ENCODE measurements around the gene KCNK7. TPM values are rescaled to one million over a fixed set of nuclear protein-coding genes. Genes with fewer than 3 reads are reported as not detected.
A peak's percentile ranks its signal among the peaks of the same experiment; 100 is the strongest.

KCNK7 gene
- total RNA-seq, 1 donor from 2014 or later: 1.1 TPM

GRCh38 chr11:65574811-65575567, 20.6 kb downstream of the KCNK7 start:
- Mint-ChIP-seq H3K9me3 (no peaks in the 10 kb centered on the region), H3K27ac (peak overlapping the region; percentile 93), H3K27me3 (no peaks in the 10 kb centered on the region), H3K4me3 (peak overlapping the region; percentile 91), H3K36me3 (ENCODE audit: low read depth) (peaks cover 31% of the 10 kb centered on the region), H3K4me1 (peaks cover 70% of the 10 kb centered on the region)
- ChIA-PET CTCF (interaction anchor here (0.7 to 3.6 kb wide), 6 partner anchors 12 to 40 kb away, joined by 3 to 45 read pairs (median 4); no protein-coding TSS in a partner anchor), POLR2A (interaction anchor here (0.6 to 4.4 kb wide), 12 partner anchors 15 to 443 kb away, joined by 3 to 239 read pairs (median 8); partner anchors contain the start of genes KCNK7, MALAT1, MAP3K11 and PCNX3)
- intact Hi-C loops (cut with micrococcal nuclease): loop anchor here (1.0 to 5.0 kb wide), 8 partner anchors 13 to 548 kb away; partner anchors contain the start of genes CFL1, PCNX3, SNX15 and SYVN1
- no peak for TF ChIP-seq CTCF (IDR thresholded peaks at IDR 0.05)
- peak; percentile 47 for DNase-seq
- no peak for ATAC-seq (ENCODE audit: low read depth)

- ATAC-seq (ENCODE audit: low read depth) (peak; percentile 26), DNase-seq (peak; percentile 87)
- no peaks in the 10 kb centered on the region for H3K9me3 Mint-ChIP-seq
- peaks cover 75% of the 10 kb centered on the region for H3K4me1 Mint-ChIP-seq
- H3K4me3 Mint-ChIP-seq: peak overlapping the region; percentile 91
- H3K36me3 Mint-ChIP-seq (ENCODE audit: low read depth): peaks cover 25% of the 10 kb centered on the region
- intact Hi-C loops (cut with micrococcal nuclease): loop anchor here (1.0 to 5.0 kb wide), 8 partner anchors 14 to 547 kb away; partner anchors contain the start of genes CFL1, PCNX3, SNX15 and SYVN1
- POLR2A ChIA-PET: interaction anchor here (1.5 to 5.7 kb wide), 9 partner anchors 15 to 76 kb away, joined by 4 to 239 read pairs (median 30); partner anchors contain the start of genes KCNK7, MALAT1, MAP3K11 and PCNX3
- CTCF ChIA-PET: interaction anchor here (0.9 to 5.1 kb wide), 5 partner anchors 12 to 34 kb away, joined by 3 to 67 read pairs (median 5); partner anchors contain the start of gene KCNK7
- TF ChIP-seq CTCF (IDR thresholded peaks at IDR 0.05): peak; percentile 84
- H3K27me3 Mint-ChIP-seq: no peaks in the 10 kb centered on the region
- H3K27ac Mint-ChIP-seq: peak overlapping the region; percentile 93
Measured at GRCh38 chr11:65574109-65574810, 21.3 kb downstream of the KCNK7 start.

GRCh38 chr11:65573391-65574079, 22.1 kb downstream of the KCNK7 start:
- Mint-ChIP-seq H3K27me3 (no peaks in the 10 kb centered on the region), H3K4me1 (peaks cover 77% of the 10 kb centered on the region), H3K27ac (peak overlapping the region; percentile 90), H3K36me3 (ENCODE audit: low read depth) (peaks cover 23% of the 10 kb centered on the region), H3K9me3 (no peaks in the 10 kb centered on the region), H3K4me3 (peak overlapping the region; percentile 83)
- ChIA-PET POLR2A (interaction anchor here (0.8 to 5.7 kb wide), 7 partner anchors 15 to 90 kb away, joined by 4 to 112 read pairs (median 22); partner anchors contain the start of genes MAP3K11, PCNX3, RELA and SIPA1), CTCF (interaction anchor here (0.9 to 5.1 kb wide), 5 partner anchors 15 to 42 kb away, joined by 3 to 67 read pairs (median 5); partner anchors contain the start of genes KCNK7 and PCNX3)
- DNase-seq (no peak), ATAC-seq (ENCODE audit: low read depth) (no peak)
- TF ChIP-seq CTCF (IDR thresholded peaks at IDR 0.05): no peak
- intact Hi-C loops (cut with micrococcal nuclease): loop anchor here (1.0 to 5.0 kb wide), 8 partner anchors 15 to 546 kb away; partner anchors contain the start of genes CFL1, PCNX3, SNX15 and SYVN1

GRCh38 chr11:65572356-65573051, 23.1 kb downstream of the KCNK7 start, which contains the start of gene FAM89B:
FAM89B (plus strand) TSS chr11:65572538; CDS start chr11:65572670, 132 bp downstream.
- H3K36me3 Mint-ChIP-seq (ENCODE audit: low read depth): peaks cover 23% of the 10 kb centered on the region
- H3K27me3 Mint-ChIP-seq: no peaks in the 10 kb centered on the region
- peak within 1 kb of the TSS; percentile 99 for H3K4me3 Mint-ChIP-seq
- ATAC-seq (ENCODE audit: low read depth) (peak; percentile 8), DNase-seq (peak; percentile 81)
- H3K4me1 Mint-ChIP-seq: peaks cover 73% of the 10 kb centered on the region
- CTCF ChIA-PET: interaction anchor here (0.9 to 5.1 kb wide), 7 partner anchors 14 to 66 kb away, joined by 3 to 67 read pairs (median 5); partner anchors contain the start of genes KCNK7, PCNX3 and SIPA1
- H3K9me3 Mint-ChIP-seq: no peaks in the 10 kb centered on the region
- TF ChIP-seq CTCF (IDR thresholded peaks at IDR 0.05): no peak
- POLR2A ChIA-PET: interaction anchor here (0.5 to 5.7 kb wide), 20 partner anchors 16 to 480 kb away, joined by 3 to 112 read pairs (median 6); partner anchors contain the start of genes DPF2, KAT5, MALAT1 and MAP3K11
- intact Hi-C loops (cut with micrococcal nuclease): loop anchor here (5.0 kb wide), 3 partner anchors 285 to 545 kb away; partner anchors contain the start of genes CFL1, SNX15 and SYVN1
- H3K27ac Mint-ChIP-seq: peak within 1 kb of the TSS; percentile 90

Measured in activated B cell treated with CpG ODN at 0.5 μM for 24 hours (primary cell).